ENCODE measurements around the gene ST3GAL5. TPM values are rescaled to one million over a fixed set of nuclear protein-coding genes. Genes with fewer than 3 reads are reported as not detected.

ST3GAL5 gene
- total and polyA plus RNA-seq, 2 donors (not counting 1 experiment from before 2014, with no cell fraction given), result 42.6 to 94.3 TPM

DNA sequence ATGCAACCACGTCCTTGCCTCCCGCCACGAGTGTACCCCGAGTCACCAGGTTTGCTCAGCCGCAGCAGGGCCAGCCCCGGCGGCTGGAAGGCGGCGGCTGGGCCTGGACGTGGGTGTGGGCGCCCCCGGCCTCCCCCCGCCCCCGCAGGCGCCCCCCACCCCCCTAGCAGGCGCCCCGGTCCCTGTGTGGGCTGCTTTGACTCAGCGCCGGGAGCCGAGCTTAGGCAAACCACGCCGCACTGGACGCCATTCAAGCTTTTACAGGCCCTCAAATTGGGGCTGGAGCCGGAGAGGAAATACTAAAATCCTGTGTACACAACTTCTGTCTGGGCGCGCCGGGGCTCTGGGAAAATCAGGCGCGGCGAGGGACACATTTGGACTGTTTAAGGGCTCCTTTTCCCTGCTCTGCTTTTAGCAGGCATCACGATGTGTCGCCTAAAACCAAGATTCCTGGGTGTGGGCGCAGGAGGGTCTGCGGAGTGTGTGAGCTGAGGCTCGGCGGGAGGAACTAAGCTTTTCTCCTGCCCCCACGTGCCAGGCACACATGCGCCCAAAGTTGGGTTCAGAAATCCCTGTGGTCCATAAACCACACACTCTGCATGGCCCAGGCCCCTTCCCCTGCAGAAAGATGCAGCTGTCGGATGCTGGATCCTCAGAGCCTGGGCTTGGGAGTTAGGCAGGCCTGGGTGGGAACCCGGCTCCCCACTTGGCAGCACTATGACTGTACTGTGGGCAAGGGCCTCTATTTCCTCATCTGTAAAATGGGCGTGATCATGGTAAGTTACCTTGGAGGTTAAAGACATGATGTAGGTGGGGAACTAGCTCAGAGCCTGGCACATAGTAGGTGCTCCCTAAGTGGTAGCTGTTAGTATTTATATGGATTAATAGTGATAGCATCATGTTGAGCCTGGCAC lies 77.4 kb downstream of the ST3GAL5 start:
- DNase-seq (no peak), ATAC-seq (ENCODE audit: low read depth) (no peak)
- Histone ChIP-seq H3K27ac (ENCODE audit: low read length in 2 of 2) (no peak overlapping the region), H3K4me3 (ENCODE audit: control extremely low read depth in 1 of 5, extremely low read depth in 1 of 5, insufficient read depth in 1 of 5, low read depth in 2 of 5, low read length in 4 of 5) (no peak overlapping the region), H3K36me3 (replicated peaks in 1 of 2; ENCODE audit: control extremely low read depth in 1 of 2, control insufficient read depth in 1 of 2, extremely low read depth in 1 of 2, insufficient read depth in 2 of 2, low read length in 1 of 2) (no peaks in the 10 kb centered on the region), H4K20me1 (ENCODE audit: control insufficient read depth, insufficient read depth, low read length, poor library complexity, severe bottlenecking) (no peaks in the 10 kb centered on the region), H3K4me2 (replicated peaks; ENCODE audit: low read depth, low read length, poor library complexity, severe bottlenecking) (no peak overlapping the region), H3K9ac (ENCODE audit: low read length) (no peak overlapping the region), H3K9me3 (ENCODE audit: control extremely low read depth in 1 of 3, control insufficient read depth in 2 of 3, insufficient read depth in 1 of 3, low read length in 2 of 3) (no peaks in the 10 kb centered on the region), H3K27me3 (replicated peaks in 1 of 4; ENCODE audit: control extremely low read depth in 1 of 4, control insufficient read depth in 3 of 4, insufficient read depth in 4 of 4, low read length in 3 of 4) (peaks cover 0 to 9% (median 1%) of the 10 kb centered on the region in 4 experiments), H3K4me1 (ENCODE audit: control insufficient read depth in 2 of 2, insufficient read depth in 2 of 2, low read length in 2 of 2) (no peaks in the 10 kb centered on the region), H3K79me2 (ENCODE audit: control insufficient read depth, insufficient read depth, low read length) (no peaks in the 10 kb centered on the region), H2AFZ (ENCODE audit: insufficient read depth, low read depth, low read length, poor library complexity, severe bottlenecking) (no peak overlapping the region)
- 75% methylated on average over 27 of the region's 41 CpGs for WGBS (ENCODE audit: insufficient coverage)
- TF ChIP-seq EZH2 (IDR thresholded peaks at IDR 0.05; ENCODE audit: borderline replicate concordance, insufficient read depth, low read depth, low read length, poor library complexity, severe bottlenecking) (no peak), CTCF (IDR thresholded peaks at IDR 0.05) (no peak)
- Mint-ChIP-seq H3K4me1 (no peaks in the 10 kb centered on the region), H3K9me3 (ENCODE audit: insufficient read depth) (no peaks in the 10 kb centered on the region), H3K4me3 (no peak overlapping the region), H3K27ac (no peak overlapping the region), H3K27me3 (peaks cover 11% of the 10 kb centered on the region)
- CTCF ChIA-PET, result interaction anchor here (1.2 to 6.9 kb wide), 11 partner anchors 16 to 225 kb away, joined by 3 to 119 read pairs (median 5); partner anchors contain the start of gene ATOH8
- POLR2A ChIA-PET, result interaction anchor here (0.6 kb wide), 1 partner anchor 78 kb away, joined by 3 read pairs; no protein-coding TSS in a partner anchor
- intact Hi-C loops (cut with micrococcal nuclease), result no loop called here

Measured in B cell (primary cell).